Measurements from ENCODE around the gene SH3D21. TPM values are rescaled to one million over a fixed set of nuclear protein-coding genes. Genes with fewer than 3 reads are reported as not detected.
A peak's percentile ranks its signal among the peaks of the same experiment; 100 is the strongest.

Gene SH3D21
- total RNA-seq, 3 donors from 2014 or later (not counting 1 experiment from before 2014, with no cell fraction given): 1.9 to 2.6 (median 2.5) TPM

DNA sequence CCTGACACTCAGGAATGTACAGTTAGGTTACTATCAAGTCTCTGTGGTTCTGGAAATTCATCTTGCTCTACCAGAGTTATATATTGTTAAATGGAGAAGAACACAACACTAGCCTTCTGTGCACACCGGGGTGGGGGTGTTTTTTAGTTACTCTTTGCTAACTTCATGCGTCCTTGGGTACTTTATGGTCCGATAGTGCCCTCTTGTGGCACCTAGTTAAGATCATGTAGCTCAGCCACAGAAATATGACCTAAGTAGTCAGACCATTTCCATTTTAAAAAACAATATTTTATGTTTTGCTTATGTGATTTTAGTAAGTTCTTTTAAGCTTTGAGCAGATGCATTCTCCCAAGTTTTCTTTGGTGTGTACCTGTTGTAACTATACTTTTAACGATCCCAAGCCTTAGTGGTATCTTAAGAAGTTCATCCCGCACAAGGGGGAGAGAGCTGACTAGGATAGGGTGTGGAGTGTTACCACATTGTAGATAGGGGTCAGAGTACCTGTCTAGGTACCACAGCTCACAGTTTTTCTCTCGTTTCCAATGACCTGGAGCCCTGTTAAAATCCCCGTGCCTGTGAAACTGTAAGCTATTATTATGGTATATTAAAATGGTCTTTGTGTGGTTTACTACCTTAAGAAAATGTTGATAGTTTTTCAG is 20.6 kb upstream of the SH3D21 start:
- H3K4me1 Mint-ChIP-seq: peaks cover 7 to 22% of the 10 kb centered on the region in 2 donors
- no peaks in the 10 kb centered on the region for H3K27me3 Mint-ChIP-seq (ENCODE audit: low read depth in 2 of 2)
- peak overlapping the region; percentile 63 to 66 for H3K27ac Mint-ChIP-seq
- peaks cover 77% of the 10 kb centered on the region for H3K36me3 ChIP-seq (ENCODE audit: control insufficient read depth, insufficient read depth, low read length)
- no peak overlapping the region for H3K4me3 Mint-ChIP-seq
- no peaks in the 10 kb centered on the region for H3K9me3 Mint-ChIP-seq
- TF ChIP-seq, protein P1, sequence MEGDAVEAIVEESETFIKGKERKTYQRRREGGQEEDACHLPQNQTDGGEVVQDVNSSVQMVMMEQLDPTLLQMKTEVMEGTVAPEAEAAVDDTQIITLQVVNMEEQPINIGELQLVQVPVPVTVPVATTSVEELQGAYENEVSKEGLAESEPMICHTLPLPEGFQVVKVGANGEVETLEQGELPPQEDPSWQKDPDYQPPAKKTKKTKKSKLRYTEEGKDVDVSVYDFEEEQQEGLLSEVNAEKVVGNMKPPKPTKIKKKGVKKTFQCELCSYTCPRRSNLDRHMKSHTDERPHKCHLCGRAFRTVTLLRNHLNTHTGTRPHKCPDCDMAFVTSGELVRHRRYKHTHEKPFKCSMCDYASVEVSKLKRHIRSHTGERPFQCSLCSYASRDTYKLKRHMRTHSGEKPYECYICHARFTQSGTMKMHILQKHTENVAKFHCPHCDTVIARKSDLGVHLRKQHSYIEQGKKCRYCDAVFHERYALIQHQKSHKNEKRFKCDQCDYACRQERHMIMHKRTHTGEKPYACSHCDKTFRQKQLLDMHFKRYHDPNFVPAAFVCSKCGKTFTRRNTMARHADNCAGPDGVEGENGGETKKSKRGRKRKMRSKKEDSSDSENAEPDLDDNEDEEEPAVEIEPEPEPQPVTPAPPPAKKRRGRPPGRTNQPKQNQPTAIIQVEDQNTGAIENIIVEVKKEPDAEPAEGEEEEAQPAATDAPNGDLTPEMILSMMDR (IDR thresholded peaks at IDR 0.05): peak; percentile 87
- H3K27me3 ChIP-seq (ENCODE audit: control insufficient read depth, insufficient read depth, low read length): no peaks in the 10 kb centered on the region
- 56% methylated on average over 7 of the region's 7 CpGs for WGBS (ENCODE audit: insufficient coverage)
- no peaks in the 10 kb centered on the region for H3K9me3 ChIP-seq (ENCODE audit: control insufficient read depth, insufficient read depth, low read length)
- H3K36me3 Mint-ChIP-seq: peaks cover 30% of the 10 kb centered on the region
- ATAC-seq (peak; percentile 93 to 98 (median 94)), DNase-seq (peak; percentile 33 to 94)
- intact Hi-C loops (cut with micrococcal nuclease): loop anchor here (1.0 to 10.0 kb wide), 4 partner anchors 61 to 186 kb away; partner anchors contain the start of genes THRAP3 and TRAPPC3
- no peak overlapping the region for H3K27ac ChIP-seq (ENCODE audit: low read length)
- no peak overlapping the region for H3K4me3 ChIP-seq (ENCODE audit: low read length)
- no peaks in the 10 kb centered on the region for H3K4me1 ChIP-seq (ENCODE audit: control insufficient read depth, insufficient read depth, low read length)

DNA sequence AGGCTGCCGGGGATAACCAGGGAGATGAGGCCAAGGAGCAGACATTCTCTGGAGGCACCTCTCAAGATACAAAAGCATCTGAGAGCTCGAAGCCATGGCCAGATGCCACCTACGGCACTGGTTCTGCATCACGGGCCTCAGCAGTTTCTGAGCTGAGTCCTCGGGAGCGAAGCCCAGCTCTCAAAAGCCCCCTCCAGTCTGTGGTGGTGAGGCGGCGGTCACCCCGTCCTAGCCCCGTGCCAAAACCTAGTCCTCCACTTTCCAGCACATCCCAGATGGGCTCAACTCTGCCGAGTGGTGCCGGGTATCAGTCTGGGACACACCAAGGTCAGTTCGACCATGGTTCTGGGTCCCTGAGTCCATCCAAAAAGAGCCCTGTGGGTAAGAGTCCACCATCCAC is 19.4 kb upstream of the SH3D21 start:
- Histone ChIP-seq H3K27ac (ENCODE audit: low read length) (no peak overlapping the region), H3K36me3 (ENCODE audit: control insufficient read depth, insufficient read depth, low read length) (peaks cover 89% of the 10 kb centered on the region), H3K4me1 (ENCODE audit: control insufficient read depth, insufficient read depth, low read length) (no peaks in the 10 kb centered on the region), H3K9me3 (ENCODE audit: control insufficient read depth, insufficient read depth, low read length) (no peaks in the 10 kb centered on the region), H3K27me3 (ENCODE audit: control insufficient read depth, insufficient read depth, low read length) (no peaks in the 10 kb centered on the region), H3K4me3 (ENCODE audit: low read length) (no peak overlapping the region)
- no peaks in the 10 kb centered on the region for H3K9me3 Mint-ChIP-seq
- DNase-seq (no peak), ATAC-seq (no peak)
- TF ChIP-seq, protein P1 (IDR thresholded peaks at IDR 0.05): no peak
- WGBS (ENCODE audit: insufficient coverage): 97% methylated on average over 13 of the region's 13 CpGs
- no peak overlapping the region for H3K27ac Mint-ChIP-seq
- H3K4me3 Mint-ChIP-seq: no peak overlapping the region
- no peaks in the 10 kb centered on the region for H3K27me3 Mint-ChIP-seq (ENCODE audit: low read depth in 2 of 2)
- H3K4me1 Mint-ChIP-seq: peaks cover 11 to 22% of the 10 kb centered on the region in 2 donors
- intact Hi-C loops (cut with micrococcal nuclease): loop anchor here (10.0 kb wide), 1 partner anchor 62 kb away; the partner anchor contains the start of gene THRAP3
- peaks cover 30% of the 10 kb centered on the region for H3K36me3 Mint-ChIP-seq

DNA sequence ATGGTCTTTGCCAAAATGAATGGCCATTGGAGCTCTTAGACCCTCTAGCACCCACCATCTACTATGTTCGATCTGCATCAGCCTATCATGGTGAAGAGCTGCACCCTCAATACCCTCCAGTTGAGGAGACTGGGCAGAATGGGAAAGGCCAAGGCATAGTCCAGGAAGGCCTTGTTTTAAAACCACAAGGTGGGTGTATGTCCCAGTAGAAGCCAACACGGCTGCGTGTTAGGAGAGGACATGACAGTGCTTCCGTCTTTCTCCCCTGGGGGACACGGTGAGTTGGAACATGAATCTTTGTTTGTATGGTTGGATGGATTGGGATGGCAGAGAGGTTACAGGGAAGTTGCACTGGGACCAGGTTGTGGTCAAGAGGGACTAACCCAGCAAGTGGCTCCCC is 18.6 kb upstream of the SH3D21 start:
- Histone ChIP-seq H3K4me3 (ENCODE audit: low read length) (no peak overlapping the region), H3K27ac (ENCODE audit: low read length) (no peak overlapping the region), H3K27me3 (ENCODE audit: control insufficient read depth, insufficient read depth, low read length) (no peaks in the 10 kb centered on the region), H3K4me1 (ENCODE audit: control insufficient read depth, insufficient read depth, low read length) (no peaks in the 10 kb centered on the region), H3K36me3 (ENCODE audit: control insufficient read depth, insufficient read depth, low read length) (peaks cover 93% of the 10 kb centered on the region), H3K9me3 (ENCODE audit: control insufficient read depth, insufficient read depth, low read length) (no peaks in the 10 kb centered on the region)
- intact Hi-C loops (cut with micrococcal nuclease): loop anchor here (10.0 kb wide), 1 partner anchor 63 kb away; the partner anchor contains the start of gene THRAP3
- TF ChIP-seq, protein P1 (IDR thresholded peaks at IDR 0.05): no peak
- Mint-ChIP-seq H3K9me3 (no peaks in the 10 kb centered on the region), H3K36me3 (peaks cover 28% of the 10 kb centered on the region), H3K4me1 (peaks cover 11 to 22% of the 10 kb centered on the region in 2 donors), H3K27ac (peak overlapping the region in 1 of 2 donors; percentile 15), H3K4me3 (no peak overlapping the region), H3K27me3 (ENCODE audit: low read depth in 2 of 2) (no peaks in the 10 kb centered on the region)
- ATAC-seq (no peak), DNase-seq (no peak)
- WGBS (ENCODE audit: insufficient coverage): 94% methylated on average over 5 of the region's 5 CpGs

Data from natural killer cell (primary cell).